Activated CD8-positive, alpha-beta memory T cell treated with anti-CD3 and anti-CD28 coated beads, Interleukin-2, amount 10 ng/mL, durations not matched to agents 7 days and 5 days (primary cell): Measurements from ENCODE around the gene THEMIS. TPM values are rescaled to one million over a fixed set of nuclear protein-coding genes. Genes with fewer than 3 reads are reported as not detected.
"Not testable (repeated sequence)": the region's sequence is repeated elsewhere in the genome, so short reads cannot be mapped to it uniquely, and the experiment has no call there.

Source experiments
- ATAC-seq: fragments of 150-1000 bp; cut with Tn5 transposase; one replicate; pipeline ENCODE4 v1.10.0; 2021; ENCODE audit warnings: moderate library complexity
- CTCF ChIA-PET: fragments of 350-600 bp; sonication (Branson Sonifier 250); formaldehyde crosslinking; loops from one replicate; lab custom pipeline; 2021; ENCODE audit warnings: antibody characterized with exemption; lab: Charles Lee
- DNase-seq: peaks from one replicate; pipeline ENCODE4 v3.0.0-alpha.2; 2020
- H3K27ac Mint-ChIP-seq: one replicate; pipeline ENCODE4 v1.8.0; 2021; ENCODE audit warnings: mild to moderate bottlenecking, mixed read lengths
- H3K27me3 Mint-ChIP-seq: one replicate; pipeline ENCODE4 v1.8.0; 2021; ENCODE audit warnings: mixed read lengths
- H3K36me3 Mint-ChIP-seq: one replicate; pipeline ENCODE4 v1.8.0; 2021; ENCODE audit warnings: mild to moderate bottlenecking, mixed read lengths
- H3K4me1 Mint-ChIP-seq: one replicate; pipeline ENCODE4 v1.8.0; 2021; ENCODE audit warnings: mixed read lengths
- H3K4me3 Mint-ChIP-seq: one replicate; pipeline ENCODE4 v1.8.0; 2021; ENCODE audit warnings: mild to moderate bottlenecking, moderate library complexity, mixed read lengths
- H3K9me3 Mint-ChIP-seq: one replicate; pipeline ENCODE4 v1.8.0; 2022; ENCODE audit warnings: low read depth, mixed read lengths
- total RNA-seq, 2 experiments: library from RNA; stranded (reverse); gene quantifications; one replicate each; pipeline ENCODE4 v1.2.3, GENCODE V29; 2021

THEMIS gene
- total RNA-seq, 2 experiments from 2014 or later: 107 to 133 TPM

DNA sequence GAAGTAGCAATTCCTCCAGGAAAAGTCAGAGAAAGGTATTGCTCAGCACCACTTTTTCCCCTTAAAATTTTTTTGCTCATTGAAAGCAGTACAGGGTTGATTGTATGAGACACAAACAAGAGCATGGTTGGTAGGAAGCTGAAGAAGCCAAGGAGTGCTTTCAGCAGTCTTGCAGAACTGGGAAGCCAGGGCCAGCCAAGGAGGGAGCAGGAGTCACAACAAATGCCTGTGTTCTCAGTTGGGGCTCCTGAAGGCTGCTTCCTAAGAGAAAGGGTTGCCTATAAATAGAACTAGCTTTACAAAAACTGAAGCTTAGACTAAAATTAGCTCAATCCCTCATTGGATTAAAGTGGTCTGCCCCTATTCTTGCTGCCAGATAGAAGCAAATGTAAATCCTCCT is 3.3 kb upstream of the THEMIS start:
- CTCF ChIA-PET: interaction anchor here (1.0 to 1.7 kb wide), 3 partner anchors 49 to 424 kb away, joined by 3 to 6 read pairs (median 4); no protein-coding TSS in a partner anchor

GRCh38 chr6:127902933-127903332 is 2.1 kb upstream of the THEMIS start:
- H3K4me1 Mint-ChIP-seq: peaks cover 55% of the 10 kb centered on the region
- ATAC-seq: peak; percentile 54
- peak overlapping the region; percentile 94 for H3K27ac Mint-ChIP-seq
- H3K36me3 Mint-ChIP-seq: peaks cover 31% of the 10 kb centered on the region
- H3K4me3 Mint-ChIP-seq: peak overlapping the region; percentile 97
- no peaks in the 10 kb centered on the region for H3K9me3 Mint-ChIP-seq
- DNase-seq: peak; percentile 68
- no peaks in the 10 kb centered on the region for H3K27me3 Mint-ChIP-seq
- CTCF ChIA-PET: interaction anchor here (0.7 to 1.3 kb wide), 6 partner anchors 31 to 380 kb away, joined by 3 to 6 read pairs (median 3); no protein-coding TSS in a partner anchor

More for the DNA sequence above, 3.3 kb upstream of the THEMIS start:
- Mint-ChIP-seq H3K27ac (peak overlapping the region; percentile 73), H3K36me3 (peaks cover 27% of the 10 kb centered on the region), H3K9me3 (no peaks in the 10 kb centered on the region), H3K4me3 (peak overlapping the region; percentile 75), H3K4me1 (peaks cover 60% of the 10 kb centered on the region), H3K27me3 (no peaks in the 10 kb centered on the region)
- DNase-seq (no peak), ATAC-seq (no peak)

GRCh38 chr6:127897484-127897883 is 3.4 kb downstream of the THEMIS start:
- DNase-seq: no peak
- Mint-ChIP-seq H3K36me3 (peaks cover 56% of the 10 kb centered on the region), H3K27ac (peak overlapping the region; percentile 89), H3K9me3 (no peaks in the 10 kb centered on the region), H3K27me3 (no peaks in the 10 kb centered on the region), H3K4me3 (peak overlapping the region; percentile 97), H3K4me1 (peaks cover 33% of the 10 kb centered on the region)
- peak; percentile 51 for ATAC-seq
- CTCF ChIA-PET: interaction anchor here (1.1 kb wide), 1 partner anchor 430 kb away, joined by 5 read pairs; no protein-coding TSS in a partner anchor

- H3K4me1 Mint-ChIP-seq: peaks cover 44% of the 10 kb centered on the region
- H3K27ac Mint-ChIP-seq: peak overlapping the region; percentile 91
- CTCF ChIA-PET: interaction anchor here (1.1 to 1.9 kb wide), 5 partner anchors 14 to 434 kb away, joined by 3 to 7 read pairs (median 4); no protein-coding TSS in a partner anchor
- DNase-seq: no peak
- ATAC-seq: no peak
- peaks cover 69% of the 10 kb centered on the region for H3K36me3 Mint-ChIP-seq
- no peaks in the 10 kb centered on the region for H3K27me3 Mint-ChIP-seq
- H3K9me3 Mint-ChIP-seq: no peaks in the 10 kb centered on the region
- peak overlapping the region; percentile 75 for H3K4me3 Mint-ChIP-seq
Measured at GRCh38 chr6:127894051-127894450, 6.8 kb downstream of the THEMIS start.

- peaks cover 43% of the 10 kb centered on the region for H3K4me1 Mint-ChIP-seq
- H3K36me3 Mint-ChIP-seq: peaks cover 66% of the 10 kb centered on the region
- peak overlapping the region; percentile 91 for H3K27ac Mint-ChIP-seq
Measured at GRCh38 chr6:127893541-127893940, 7.3 kb downstream of the THEMIS start.

DNA sequence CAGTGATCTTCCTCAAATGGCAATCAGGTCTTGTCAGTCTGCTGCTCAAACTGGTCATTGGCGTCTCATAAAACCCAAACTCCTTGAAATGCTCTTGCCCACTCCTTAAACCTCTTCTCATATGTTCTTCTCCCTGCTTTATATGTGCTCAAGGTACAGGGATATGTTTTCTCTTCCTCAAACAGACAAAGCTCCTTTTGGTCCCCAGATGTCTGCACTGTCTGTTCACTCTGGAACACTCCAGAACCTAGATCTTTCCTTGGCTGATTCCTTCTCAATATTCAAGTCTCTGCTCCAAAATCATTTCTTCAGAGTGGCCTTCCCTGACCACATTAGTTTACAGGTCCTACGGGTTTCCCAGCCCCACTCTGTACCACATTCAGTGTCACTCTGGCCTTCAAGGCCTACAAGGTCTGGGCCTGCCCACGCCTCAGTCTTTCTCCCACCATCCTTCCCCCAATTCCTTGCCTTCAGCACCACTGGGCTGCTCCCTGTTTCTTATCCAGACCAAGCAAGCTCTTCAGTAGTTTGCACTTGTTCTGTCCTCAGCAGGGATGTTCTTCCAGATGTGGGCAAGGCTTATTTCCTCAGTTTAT is 9.0 kb downstream of the THEMIS start:
- Mint-ChIP-seq H3K36me3 (peaks cover 62% of the 10 kb centered on the region), H3K9me3 (peaks cover 5% of the 10 kb centered on the region), H3K27me3 (no peaks in the 10 kb centered on the region), H3K27ac (peak overlapping the region; percentile 58), H3K4me3 (peak overlapping the region; percentile 28), H3K4me1 (peaks cover 53% of the 10 kb centered on the region)
- CTCF ChIA-PET: interaction anchor here (0.6 to 1.3 kb wide), 3 partner anchors 12 to 42 kb away, joined by 3 to 4 read pairs (median 3); no protein-coding TSS in a partner anchor
- ATAC-seq: no peak
- no peak for DNase-seq

More at GRCh38 chr6:127893541-127893940, 7.3 kb downstream of the THEMIS start:
- CTCF ChIA-PET: interaction anchor here (1.1 to 1.9 kb wide), 4 partner anchors 14 to 78 kb away, joined by 4 to 7 read pairs (median 4); no protein-coding TSS in a partner anchor
- ATAC-seq (peak; percentile 43), DNase-seq (peak; percentile 54)
- H3K4me3 Mint-ChIP-seq: peak overlapping the region; percentile 75
- no peaks in the 10 kb centered on the region for H3K27me3 Mint-ChIP-seq
- no peaks in the 10 kb centered on the region for H3K9me3 Mint-ChIP-seq

DNA sequence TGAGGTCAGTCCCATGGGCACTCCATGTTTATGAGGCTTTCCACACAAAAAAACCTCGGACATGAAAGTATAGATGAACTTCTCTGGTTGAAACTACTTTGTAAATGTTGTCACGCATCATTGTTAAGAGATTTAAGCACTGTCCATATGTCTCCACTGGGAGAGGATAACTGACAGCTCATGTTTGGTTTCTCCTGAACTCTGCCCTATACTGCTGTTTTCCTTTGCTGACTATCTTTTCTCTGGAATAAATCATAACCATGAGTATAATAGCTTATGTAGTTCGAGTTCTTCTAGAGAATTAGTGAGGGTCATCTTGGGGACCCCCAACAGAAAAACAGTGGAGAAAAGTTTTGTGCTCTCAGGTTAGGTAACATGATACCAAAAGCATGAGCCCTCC is 14.3 kb downstream of the THEMIS start:
- CTCF ChIA-PET: no interaction called here
- no peak overlapping the region for H3K4me3 Mint-ChIP-seq
- peaks cover 70% of the 10 kb centered on the region for H3K36me3 Mint-ChIP-seq
- no peak for DNase-seq
- H3K27me3 Mint-ChIP-seq: no peaks in the 10 kb centered on the region
- peaks cover 6% of the 10 kb centered on the region for H3K9me3 Mint-ChIP-seq
- peaks cover 74% of the 10 kb centered on the region for H3K4me1 Mint-ChIP-seq
- H3K27ac Mint-ChIP-seq: no peak overlapping the region
- no peak for ATAC-seq

GRCh38 chr6:127884134-127884533 is 16.7 kb downstream of the THEMIS start:
- Mint-ChIP-seq H3K4me1 (peaks cover 74% of the 10 kb centered on the region), H3K9me3 (peaks cover 6% of the 10 kb centered on the region), H3K4me3 (peak overlapping the region; percentile 1), H3K27me3 (no peaks in the 10 kb centered on the region), H3K27ac (peak overlapping the region; percentile 33), H3K36me3 (peaks cover 57% of the 10 kb centered on the region)
- ATAC-seq: no peak
- no peak for DNase-seq
- CTCF ChIA-PET: interaction anchor here (1.3 kb wide), 1 partner anchor 17 kb away, joined by 3 read pairs; the partner anchor contains the start of gene THEMIS

GRCh38 chr6:127881949-127882348 is 18.9 kb downstream of the THEMIS start:
- H3K4me3 Mint-ChIP-seq, DNase-seq, H3K27me3 Mint-ChIP-seq, ATAC-seq, H3K9me3 Mint-ChIP-seq: not testable (repeated sequence)
- peak overlapping the region; percentile 58 for H3K27ac Mint-ChIP-seq
- CTCF ChIA-PET: interaction anchor here (0.7 to 0.9 kb wide), 2 partner anchors 86 to 99 kb away, joined by 3 read pairs; no protein-coding TSS in a partner anchor
- peaks cover 81% of the 10 kb centered on the region for H3K4me1 Mint-ChIP-seq
- H3K36me3 Mint-ChIP-seq: peaks cover 57% of the 10 kb centered on the region

GRCh38 chr6:127880429-127880828 is 20.4 kb downstream of the THEMIS start:
- Mint-ChIP-seq H3K36me3 (peaks cover 54% of the 10 kb centered on the region), H3K9me3 (no peaks in the 10 kb centered on the region), H3K27me3 (no peaks in the 10 kb centered on the region), H3K4me3 (peak overlapping the region; percentile 69), H3K27ac (peak overlapping the region; percentile 85), H3K4me1 (peaks cover 77% of the 10 kb centered on the region)
- peak; percentile 38 for ATAC-seq
- CTCF ChIA-PET: interaction anchor here (1.5 to 1.7 kb wide), 3 partner anchors 11 to 20 kb away, joined by 3 to 7 read pairs (median 5); partner anchors contain the start of gene THEMIS
- DNase-seq: no peak

DNA sequence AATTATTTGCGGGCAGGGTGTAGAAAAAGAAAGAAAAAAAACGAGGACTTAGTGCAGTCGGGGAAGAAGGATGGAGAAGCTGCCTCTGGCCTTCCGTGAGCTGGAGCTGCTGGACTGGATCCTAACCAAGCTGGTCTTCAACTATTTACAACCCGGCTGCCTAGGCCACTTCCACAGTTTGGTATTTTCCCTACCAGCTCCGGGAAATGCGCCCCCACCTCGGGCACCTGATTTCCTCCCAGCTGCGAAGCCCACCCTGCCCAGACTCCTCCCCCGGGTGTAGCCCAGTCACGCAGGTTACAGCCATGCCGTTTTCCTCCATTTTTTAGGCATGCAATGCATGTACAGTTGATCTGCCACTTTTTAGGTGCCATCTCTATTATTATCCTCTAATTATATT is 21.2 kb downstream of the THEMIS start:
- peaks cover 55% of the 10 kb centered on the region for H3K36me3 Mint-ChIP-seq
- H3K27ac Mint-ChIP-seq: peak overlapping the region; percentile 85
- peaks cover 76% of the 10 kb centered on the region for H3K4me1 Mint-ChIP-seq
- DNase-seq (peak; percentile 79), ATAC-seq (peak; percentile 57)
- CTCF ChIA-PET: interaction anchor here (0.7 to 2.4 kb wide), 5 partner anchors 12 to 28 kb away, joined by 3 to 8 read pairs (median 5); partner anchors contain the start of gene THEMIS
- H3K27me3 Mint-ChIP-seq: no peaks in the 10 kb centered on the region
- peak overlapping the region; percentile 69 for H3K4me3 Mint-ChIP-seq
- no peaks in the 10 kb centered on the region for H3K9me3 Mint-ChIP-seq

DNA sequence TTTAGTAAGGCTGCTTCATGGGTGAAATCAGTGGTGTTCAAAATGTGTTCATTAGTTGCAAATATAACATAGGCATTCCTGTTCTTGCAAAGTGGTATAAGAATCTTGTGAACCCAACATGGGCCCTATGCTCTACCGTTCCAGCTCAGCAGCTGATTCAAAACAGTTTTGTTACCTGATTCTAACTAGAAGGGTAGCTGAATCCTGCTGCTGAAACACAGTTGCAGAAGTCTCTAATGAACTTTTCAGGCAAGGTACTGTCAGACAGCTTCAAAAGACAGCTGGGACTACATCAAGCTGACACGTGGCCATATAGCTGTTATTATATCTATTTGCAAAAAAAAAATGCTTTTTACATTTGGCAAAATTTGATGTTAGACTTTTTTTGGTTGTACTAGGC is 22.7 kb downstream of the THEMIS start:
- Mint-ChIP-seq H3K27ac (peak overlapping the region; percentile 62), H3K27me3 (no peaks in the 10 kb centered on the region), H3K4me3 (peak overlapping the region; percentile 53), H3K4me1 (peaks cover 69% of the 10 kb centered on the region), H3K36me3 (peaks cover 56% of the 10 kb centered on the region), H3K9me3 (peaks cover 6% of the 10 kb centered on the region)
- peak; percentile 48 for DNase-seq
- ATAC-seq: no peak
- CTCF ChIA-PET: interaction anchor here (2.4 kb wide), 1 partner anchor 22 kb away, joined by 8 read pairs; no protein-coding TSS in a partner anchor

DNA sequence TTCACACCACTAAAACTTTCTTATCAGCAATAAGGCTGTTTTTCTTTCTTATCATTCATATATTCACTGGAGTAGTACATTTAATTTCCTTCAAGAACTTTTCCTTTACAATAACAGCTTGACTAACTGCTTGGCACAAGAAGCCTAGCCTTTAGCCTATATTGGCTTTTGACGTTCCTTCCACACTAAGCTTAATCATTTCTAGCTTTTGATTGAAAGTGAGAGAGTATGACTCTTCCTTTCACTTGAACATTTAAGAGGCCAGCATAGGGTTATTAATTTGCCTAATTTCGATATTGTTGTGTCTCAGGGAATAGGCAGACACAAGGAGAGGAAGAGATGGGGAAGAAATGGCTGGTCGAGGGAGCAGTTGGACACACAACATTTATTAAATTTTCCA is 23.6 kb downstream of the THEMIS start:
- Mint-ChIP-seq H3K36me3 (peaks cover 61% of the 10 kb centered on the region), H3K4me3 (peak overlapping the region; percentile 53), H3K4me1 (peaks cover 64% of the 10 kb centered on the region)

More for the DNA sequence above, 23.6 kb downstream of the THEMIS start:
- peak overlapping the region; percentile 62 for H3K27ac Mint-ChIP-seq
- DNase-seq: no peak
- peaks cover 7% of the 10 kb centered on the region for H3K9me3 Mint-ChIP-seq
- peak; percentile 45 for ATAC-seq
- H3K27me3 Mint-ChIP-seq: no peaks in the 10 kb centered on the region
- CTCF ChIA-PET: interaction anchor here (0.8 to 2.4 kb wide), 3 partner anchors 11 to 22 kb away, joined by 3 to 9 read pairs (median 3); no protein-coding TSS in a partner anchor
